H9 (cell line): Measurements from ENCODE around the gene DTNB. TPM values are rescaled to one million over a fixed set of nuclear protein-coding genes. Genes with fewer than 3 reads are reported as not detected.

Source experiments
- DNase-seq: peaks from one replicate; pipeline ENCODE4 v3.0.0-alpha.2; 2017
- H2AFZ ChIP-seq: one replicate; pipeline ENCODE4 v1.6.1; 2013; ENCODE audit warnings: mild to moderate bottlenecking, low read length, control low read depth, moderate library complexity
- H2AK5ac ChIP-seq: 2 replicates; pipeline ENCODE4 v1.6.1; 2013; ENCODE audit warnings: low read length, control low read depth, mixed read lengths; ENCODE audit not compliant: insufficient read length
- H2BK120ac ChIP-seq: one replicate; pipeline ENCODE4 v1.6.1; 2013; ENCODE audit warnings: low read depth, mild to moderate bottlenecking, low read length, control low read depth, inconsistent platforms; ENCODE audit not compliant: poor library complexity, severe bottlenecking
- H2BK12ac ChIP-seq: 2 replicates; pipeline ENCODE4 v1.6.1; 2013; ENCODE audit warnings: low read length, control low read depth, mixed read lengths, low read depth; ENCODE audit not compliant: insufficient read length
- H2BK15ac ChIP-seq: 2 replicates; pipeline ENCODE4 v1.6.1; 2013; ENCODE audit warnings: low read depth, low read length, control low read depth
- H2BK20ac ChIP-seq: one replicate; pipeline ENCODE4 v1.6.1; 2013; ENCODE audit warnings: low read depth, mild to moderate bottlenecking, low read length, control low read depth, inconsistent platforms; ENCODE audit not compliant: poor library complexity, severe bottlenecking
- H2BK5ac ChIP-seq: 2 replicates; pipeline ENCODE4 v1.6.1; 2013; ENCODE audit warnings: low read length, control low read depth, mixed read lengths; ENCODE audit not compliant: insufficient read length
- H3K14ac ChIP-seq: 2 replicates; pipeline ENCODE4 v1.6.1; 2013; ENCODE audit warnings: low read length, control low read depth; ENCODE audit not compliant: insufficient read depth
- H3K18ac ChIP-seq: 2 replicates; pipeline ENCODE4 v1.6.1; 2013; ENCODE audit warnings: low read depth, mild to moderate bottlenecking, mixed read lengths, low read length, control low read depth; ENCODE audit not compliant: insufficient read length
- H3K23ac ChIP-seq: 2 replicates; pipeline ENCODE4 v1.6.1; 2013; ENCODE audit warnings: low read length, control low read depth, mixed read lengths, low read depth; ENCODE audit not compliant: insufficient read length
- H3K23me2 ChIP-seq: 2 replicates; pipeline ENCODE4 v1.6.1; 2013; ENCODE audit warnings: low read depth, mild to moderate bottlenecking, mixed read lengths, low read length, control low read depth; ENCODE audit not compliant: insufficient read length, poor library complexity, severe bottlenecking
- H3K27ac ChIP-seq: 2 replicates; pipeline ENCODE4 v1.5.1; 2013; ENCODE audit warnings: low read length, control low read depth, mixed read lengths, low read depth; ENCODE audit not compliant: insufficient read length
- H3K27me3 ChIP-seq: 2 replicates; pipeline ENCODE4 v1.6.1; 2013; ENCODE audit warnings: low read length, control low read depth, inconsistent platforms; ENCODE audit not compliant: insufficient read depth
- H3K4ac ChIP-seq: 2 replicates; pipeline ENCODE4 v1.6.1; 2013; ENCODE audit warnings: low read depth, mild to moderate bottlenecking, control low read depth, inconsistent platforms, low read length, moderate library complexity
- H3K4me1 ChIP-seq: 2 replicates; pipeline ENCODE4 v1.6.1; 2013; ENCODE audit warnings: low read length, control low read depth, inconsistent platforms; ENCODE audit not compliant: insufficient read depth
- H3K4me2 ChIP-seq: 2 replicates; pipeline ENCODE4 v1.6.1; 2013; ENCODE audit warnings: low read length, control low read depth, mixed read lengths; ENCODE audit not compliant: insufficient read length, insufficient read depth
- H3K56ac ChIP-seq: 2 replicates; pipeline ENCODE4 v1.6.1; 2013; ENCODE audit warnings: low read depth, mild to moderate bottlenecking, mixed read lengths, low read length, control low read depth; ENCODE audit not compliant: insufficient read length
- H3K79me1 ChIP-seq: 2 replicates; pipeline ENCODE4 v1.6.1; 2013; ENCODE audit warnings: low read depth, mild to moderate bottlenecking, moderate library complexity, low read length, control low read depth, inconsistent platforms; ENCODE audit not compliant: insufficient read depth, poor library complexity, severe bottlenecking
- H3K79me2 ChIP-seq: 2 replicates; pipeline ENCODE4 v1.6.1; 2013; ENCODE audit warnings: low read length, control low read depth, inconsistent platforms; ENCODE audit not compliant: insufficient read depth
- H3K9ac ChIP-seq: 2 replicates; pipeline ENCODE4 v1.6.1; 2013; ENCODE audit warnings: low read length, control low read depth, mixed read lengths; ENCODE audit not compliant: insufficient read length; ENCODE audit errors: extremely low read depth
- H3K9me3 ChIP-seq: one replicate; pipeline ENCODE4 v1.6.1; 2013; ENCODE audit warnings: low read depth, low read length, inconsistent platforms; ENCODE audit not compliant: control insufficient read depth
- H3T11ph ChIP-seq: one replicate; pipeline ENCODE4 v1.6.1; 2013; ENCODE audit warnings: mild to moderate bottlenecking, low read length, control low read depth, inconsistent platforms
- H4K20me1 ChIP-seq: one replicate; pipeline ENCODE4 v1.6.1; 2013; ENCODE audit not compliant: control insufficient read depth, insufficient read length, insufficient read depth
- H4K5ac ChIP-seq: 2 replicates; pipeline ENCODE4 v1.6.1; 2013; ENCODE audit warnings: low read depth, mild to moderate bottlenecking, mixed read lengths, low read length, control low read depth; ENCODE audit not compliant: insufficient read length
- H4K8ac ChIP-seq: replicated peaks from 2 replicates; pipeline ENCODE4 v1.6.1; 2013; ENCODE audit warnings: low read length, control low read depth, mixed read lengths, low read depth; ENCODE audit not compliant: insufficient read length
- H4K91ac ChIP-seq: 2 replicates; pipeline ENCODE4 v1.6.1; 2013; ENCODE audit warnings: low read depth, mild to moderate bottlenecking, moderate library complexity, mixed read lengths, low read length, control low read depth; ENCODE audit not compliant: insufficient read length
- H3K27ac Mint-ChIP-seq, 3 experiments: 2 replicates in 2 of 3; 3 replicates in 1 of 3; pipeline ENCODE4 v1.8.0; 2020 to 2021; ENCODE audit warnings: mixed read lengths in 3 of 3, mild to moderate bottlenecking in 1 of 3, moderate library complexity in 1 of 3
- H3K27me3 Mint-ChIP-seq: 2 replicates; pipeline ENCODE4 v1.8.0; 2021; ENCODE audit warnings: low read depth, mild to moderate bottlenecking, moderate library complexity, mixed read lengths
- H3K36me3 Mint-ChIP-seq, 3 experiments: 2 replicates in 2 of 3; 3 replicates in 1 of 3; pipeline ENCODE4 v1.8.0; 2020 to 2021; ENCODE audit warnings: low read depth in 3 of 3, mixed read lengths in 3 of 3; ENCODE audit not compliant: insufficient read depth in 1 of 3
- H3K4me1 Mint-ChIP-seq, 2 experiments: 2 replicates each; pipeline ENCODE4 v1.8.0; 2020; ENCODE audit warnings: mixed read lengths in 2 of 2
- H3K4me3 Mint-ChIP-seq, 2 experiments: 2 replicates in 1 of 2; 3 replicates in 1 of 2; pipeline ENCODE4 v1.8.0; 2020 to 2021; ENCODE audit warnings: mild to moderate bottlenecking in 2 of 2, mixed read lengths in 2 of 2, moderate library complexity in 1 of 2
- H3K9me3 Mint-ChIP-seq, 2 experiments: 2 replicates in 1 of 2; 3 replicates in 1 of 2; pipeline ENCODE4 v1.8.0; 2020; ENCODE audit warnings: mild to moderate bottlenecking in 2 of 2, mixed read lengths in 2 of 2, moderate library complexity in 1 of 2
- WGBS: extraction: QIAGEN DNeasy Blood & Tissue Kit; methylation state at CpG from one replicate; pipeline ENCODE4 v1.1.7; 2013; ENCODE audit warnings: missing lambda C conversion rate, low lambda C conversion rate, mixed read lengths; ENCODE audit not compliant: insufficient read length; ENCODE audit errors: extremely low coverage; 5-methylcytosine and 5-hydroxymethylcytosine counted together
- total RNA-seq: library from RNA; stranded (reverse); gene quantifications from 2 replicates; pipeline ENCODE4 v1.2.1, GENCODE V29; 2021
- TF ChIP-seq, protein P1 (sequence below): fragments of 200-600 bp; sonication (generic); conservative IDR thresholded peaks from 3 replicates; pipeline ENCODE4 v1.8.0; 2021; ENCODE audit warnings: antibody characterized with exemption, mild to moderate bottlenecking

DTNB gene
- total RNA-seq, 1 experiment from 2014 or later, result 26.7 TPM

DNA sequence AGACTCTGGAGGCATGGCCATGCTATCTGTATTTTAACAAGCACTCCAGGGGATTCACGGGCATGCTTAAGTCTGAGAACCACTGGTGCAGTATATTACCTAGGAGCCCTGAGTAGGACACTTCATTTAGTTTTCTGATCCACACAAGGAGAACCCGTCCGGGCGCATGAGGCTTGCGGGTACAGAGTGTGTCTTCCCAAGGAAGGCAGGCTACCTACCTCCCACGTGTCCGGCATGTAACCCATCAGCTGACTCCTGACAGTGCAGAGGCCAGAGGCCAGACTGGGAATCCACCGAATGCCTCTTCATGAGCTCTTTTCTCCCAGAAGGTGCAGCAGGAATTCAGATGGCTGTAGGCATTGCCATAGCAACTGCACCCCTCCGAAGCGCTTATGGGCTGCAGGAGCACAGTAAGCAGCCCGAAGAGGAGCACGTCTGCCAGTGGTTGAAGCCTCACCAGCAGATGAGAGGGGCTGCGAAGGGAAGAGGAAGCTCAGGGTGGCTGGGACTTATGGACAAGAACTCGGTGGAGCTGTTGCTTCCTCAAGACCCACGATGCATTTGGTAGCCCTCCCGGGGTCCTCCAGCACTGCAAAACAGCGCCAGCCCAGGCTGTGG is 297.9 kb downstream of the DTNB start:
- H4K20me1 ChIP-seq, result no peaks in the 10 kb centered on the region
- H3K9me3 ChIP-seq, result no peaks in the 10 kb centered on the region

More for the DNA sequence above, 297.9 kb downstream of the DTNB start:
- H3K9ac ChIP-seq, result no peak overlapping the region
- H3K23ac ChIP-seq, result no peak overlapping the region
- H4K91ac ChIP-seq, result no peak overlapping the region
- Mint-ChIP-seq H3K9me3 (peaks cover 8 to 11% of the 10 kb centered on the region in 2 experiments; a peak in 4 of 5 replicates), H3K27ac (no peak overlapping the region), H3K4me3 (no peak overlapping the region), H3K27me3 (peaks cover 44% of the 10 kb centered on the region), H3K4me1 (peaks cover 28 to 39% of the 10 kb centered on the region in 2 experiments), H3K36me3 (peaks cover 7 to 11% (median 8%) of the 10 kb centered on the region in 3 experiments; a peak in 6 of 7 replicates)
- no peak overlapping the region for H2BK20ac ChIP-seq
- H3K56ac ChIP-seq, result no peak overlapping the region
- no peak overlapping the region for H2BK120ac ChIP-seq
- H3K18ac ChIP-seq, result no peak overlapping the region
- no peaks in the 10 kb centered on the region; the same call in 1 of the 2 replicates for H3K27me3 ChIP-seq
- TF ChIP-seq, protein P1, sequence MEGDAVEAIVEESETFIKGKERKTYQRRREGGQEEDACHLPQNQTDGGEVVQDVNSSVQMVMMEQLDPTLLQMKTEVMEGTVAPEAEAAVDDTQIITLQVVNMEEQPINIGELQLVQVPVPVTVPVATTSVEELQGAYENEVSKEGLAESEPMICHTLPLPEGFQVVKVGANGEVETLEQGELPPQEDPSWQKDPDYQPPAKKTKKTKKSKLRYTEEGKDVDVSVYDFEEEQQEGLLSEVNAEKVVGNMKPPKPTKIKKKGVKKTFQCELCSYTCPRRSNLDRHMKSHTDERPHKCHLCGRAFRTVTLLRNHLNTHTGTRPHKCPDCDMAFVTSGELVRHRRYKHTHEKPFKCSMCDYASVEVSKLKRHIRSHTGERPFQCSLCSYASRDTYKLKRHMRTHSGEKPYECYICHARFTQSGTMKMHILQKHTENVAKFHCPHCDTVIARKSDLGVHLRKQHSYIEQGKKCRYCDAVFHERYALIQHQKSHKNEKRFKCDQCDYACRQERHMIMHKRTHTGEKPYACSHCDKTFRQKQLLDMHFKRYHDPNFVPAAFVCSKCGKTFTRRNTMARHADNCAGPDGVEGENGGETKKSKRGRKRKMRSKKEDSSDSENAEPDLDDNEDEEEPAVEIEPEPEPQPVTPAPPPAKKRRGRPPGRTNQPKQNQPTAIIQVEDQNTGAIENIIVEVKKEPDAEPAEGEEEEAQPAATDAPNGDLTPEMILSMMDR, result no peak
- no peaks in the 10 kb centered on the region for H3K23me2 ChIP-seq
- H2BK15ac ChIP-seq, result no peak overlapping the region
- no CpG with 5 or more reads among the region's 17 CpGs for WGBS
- no peak overlapping the region for H4K8ac ChIP-seq
- H3K79me2 ChIP-seq, result no peaks in the 10 kb centered on the region
- H3K14ac ChIP-seq, result no peak overlapping the region
- no peak overlapping the region for H4K5ac ChIP-seq
- H2AK5ac ChIP-seq, result no peak overlapping the region
- no peak overlapping the region for H3K27ac ChIP-seq
- H3T11ph ChIP-seq, result no peak overlapping the region
- no peaks in the 10 kb centered on the region for H3K4me1 ChIP-seq
- no peak overlapping the region for H3K4me2 ChIP-seq
- no peaks in the 10 kb centered on the region for H3K79me1 ChIP-seq
- H2AFZ ChIP-seq, result no peak overlapping the region
- peak; percentile 25 for DNase-seq
- no peak overlapping the region for H2BK5ac ChIP-seq
- H2BK12ac ChIP-seq, result no peak overlapping the region
- H3K4ac ChIP-seq, result no peak overlapping the region
